ENCODE results near the gene SDCCAG8. TPM values are rescaled to one million over a fixed set of nuclear protein-coding genes. Genes with fewer than 3 reads are reported as not detected.

The SDCCAG8 gene
- total and polyA plus RNA-seq, 2 experiments from 2014 or later = 28.3 to 39.3 TPM

GRCh38 chr1:243505986-243506689, 250.3 kb downstream of the SDCCAG8 start:
- Histone ChIP-seq H2AFZ (no peak overlapping the region), H3K27me3 (no peaks in the 10 kb centered on the region), H3K27ac (no peak overlapping the region), H4K20me1 (ENCODE audit: insufficient read depth, poor library complexity, severe bottlenecking) (no peaks in the 10 kb centered on the region), H3K9me3 (ENCODE audit: low read depth) (no peaks in the 10 kb centered on the region), H3K4me1 (ENCODE audit: insufficient read depth) (no peaks in the 10 kb centered on the region), H3K79me2 (no peaks in the 10 kb centered on the region), H3K4me2 (no peak overlapping the region), H3K4me3 (no peak overlapping the region), H3K36me3 (replicated peaks; ENCODE audit: insufficient read depth, low read depth) (no peaks in the 10 kb centered on the region), H3K9me2 (replicated peaks; ENCODE audit: insufficient read depth) (no peaks in the 10 kb centered on the region)
- WGBS (ENCODE audit: low lambda C conversion rate, missing lambda C conversion rate) = 88% methylated on average over 10 of the region's 10 CpGs
- TF ChIP-seq EZH2 (IDR thresholded peaks at IDR 0.05; ENCODE audit: borderline replicate concordance) (no peak), EZH2phosphoT487 (IDR thresholded peaks at IDR 0.05; ENCODE audit: low read depth, severe bottlenecking, unreplicated experiment) (no peak), CTCF (IDR thresholded peaks at IDR 0.05; ENCODE audit: poor library complexity) (no peak)
- no peak for DNase-seq (ENCODE audit: low spot score)

GRCh38 chr1:243507001-243507671, 251.3 kb downstream of the SDCCAG8 start:
- Histone ChIP-seq H3K9me3 (ENCODE audit: low read depth) (no peaks in the 10 kb centered on the region), H3K4me2 (no peak overlapping the region), H3K36me3 (replicated peaks; ENCODE audit: insufficient read depth, low read depth) (no peaks in the 10 kb centered on the region), H2AFZ (no peak overlapping the region), H3K4me3 (no peak overlapping the region), H4K20me1 (ENCODE audit: insufficient read depth, poor library complexity, severe bottlenecking) (no peaks in the 10 kb centered on the region), H3K79me2 (no peaks in the 10 kb centered on the region), H3K9me2 (replicated peaks; ENCODE audit: insufficient read depth) (no peaks in the 10 kb centered on the region), H3K27ac (no peak overlapping the region), H3K27me3 (no peaks in the 10 kb centered on the region), H3K4me1 (ENCODE audit: insufficient read depth) (no peaks in the 10 kb centered on the region)
- TF ChIP-seq EZH2phosphoT487 (IDR thresholded peaks at IDR 0.05; ENCODE audit: low read depth, severe bottlenecking, unreplicated experiment) (no peak), EZH2 (IDR thresholded peaks at IDR 0.05; ENCODE audit: borderline replicate concordance) (no peak), CTCF (IDR thresholded peaks at IDR 0.05; ENCODE audit: poor library complexity) (no peak)
- DNase-seq (ENCODE audit: low spot score) = no peak
- WGBS (ENCODE audit: low lambda C conversion rate, missing lambda C conversion rate) = 78% methylated on average over 5 of the region's 5 CpGs

GRCh38 chr1:243507672-243508302, 251.9 kb downstream of the SDCCAG8 start:
- H3K4me1 ChIP-seq (ENCODE audit: insufficient read depth) = no peaks in the 10 kb centered on the region
- no peak overlapping the region for H3K4me2 ChIP-seq
- H3K27ac ChIP-seq = no peak overlapping the region
- H3K36me3 ChIP-seq (replicated peaks; ENCODE audit: insufficient read depth, low read depth) = no peaks in the 10 kb centered on the region
- TF ChIP-seq CTCF (IDR thresholded peaks at IDR 0.05; ENCODE audit: poor library complexity) (no peak), EZH2 (IDR thresholded peaks at IDR 0.05; ENCODE audit: borderline replicate concordance) (no peak), EZH2phosphoT487 (IDR thresholded peaks at IDR 0.05; ENCODE audit: low read depth, severe bottlenecking, unreplicated experiment) (no peak)
- no peaks in the 10 kb centered on the region for H3K9me2 ChIP-seq (replicated peaks; ENCODE audit: insufficient read depth)
- no peak for DNase-seq (ENCODE audit: low spot score)
- H3K9me3 ChIP-seq (ENCODE audit: low read depth) = no peaks in the 10 kb centered on the region
- H3K79me2 ChIP-seq = no peaks in the 10 kb centered on the region
- H2AFZ ChIP-seq = no peak overlapping the region
- WGBS (ENCODE audit: low lambda C conversion rate, missing lambda C conversion rate) = 90% methylated on average over 8 of the region's 8 CpGs
- H3K27me3 ChIP-seq = no peaks in the 10 kb centered on the region
- H3K4me3 ChIP-seq = no peak overlapping the region
- no peaks in the 10 kb centered on the region for H4K20me1 ChIP-seq (ENCODE audit: insufficient read depth, poor library complexity, severe bottlenecking)
